GM12801 (cell line): ENCODE results near the gene RNASEH2A.

Experiments used
- TF ChIP-seq, protein P1 (sequence below): IDR thresholded peaks from one replicate; pipeline ENCODE4 v1.5.1; 2011; ENCODE audit warnings: control low read depth; ENCODE audit not compliant: insufficient read length; ENCODE audit errors: extremely low read depth

RNASEH2A gene

DNA sequence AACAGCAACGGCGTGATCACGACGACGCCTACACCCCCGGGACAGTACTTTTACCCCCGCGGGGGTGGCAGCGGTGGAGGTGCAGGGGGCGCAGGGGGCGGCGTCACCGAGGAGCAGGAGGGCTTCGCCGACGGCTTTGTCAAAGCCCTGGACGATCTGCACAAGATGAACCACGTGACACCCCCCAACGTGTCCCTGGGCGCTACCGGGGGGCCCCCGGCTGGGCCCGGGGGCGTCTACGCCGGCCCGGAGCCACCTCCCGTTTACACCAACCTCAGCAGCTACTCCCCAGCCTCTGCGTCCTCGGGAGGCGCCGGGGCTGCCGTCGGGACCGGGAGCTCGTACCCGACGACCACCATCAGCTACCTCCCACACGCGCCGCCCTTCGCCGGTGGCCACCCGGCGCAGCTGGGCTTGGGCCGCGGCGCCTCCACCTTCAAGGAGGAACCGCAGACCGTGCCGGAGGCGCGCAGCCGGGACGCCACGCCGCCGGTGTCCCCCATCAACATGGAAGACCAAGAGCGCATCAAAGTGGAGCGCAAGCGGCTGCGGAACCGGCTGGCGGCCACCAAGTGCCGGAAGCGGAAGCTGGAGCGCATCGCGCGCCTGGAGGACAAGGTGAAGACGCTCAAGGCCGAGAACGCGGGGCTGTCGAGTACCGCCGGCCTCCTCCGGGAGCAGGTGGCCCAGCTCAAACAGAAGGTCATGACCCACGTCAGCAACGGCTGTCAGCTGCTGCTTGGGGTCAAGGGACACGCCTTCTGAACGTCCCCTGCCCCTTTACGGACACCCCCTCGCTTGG is 14.1 kb upstream of the RNASEH2A start:
- TF ChIP-seq, protein P1, sequence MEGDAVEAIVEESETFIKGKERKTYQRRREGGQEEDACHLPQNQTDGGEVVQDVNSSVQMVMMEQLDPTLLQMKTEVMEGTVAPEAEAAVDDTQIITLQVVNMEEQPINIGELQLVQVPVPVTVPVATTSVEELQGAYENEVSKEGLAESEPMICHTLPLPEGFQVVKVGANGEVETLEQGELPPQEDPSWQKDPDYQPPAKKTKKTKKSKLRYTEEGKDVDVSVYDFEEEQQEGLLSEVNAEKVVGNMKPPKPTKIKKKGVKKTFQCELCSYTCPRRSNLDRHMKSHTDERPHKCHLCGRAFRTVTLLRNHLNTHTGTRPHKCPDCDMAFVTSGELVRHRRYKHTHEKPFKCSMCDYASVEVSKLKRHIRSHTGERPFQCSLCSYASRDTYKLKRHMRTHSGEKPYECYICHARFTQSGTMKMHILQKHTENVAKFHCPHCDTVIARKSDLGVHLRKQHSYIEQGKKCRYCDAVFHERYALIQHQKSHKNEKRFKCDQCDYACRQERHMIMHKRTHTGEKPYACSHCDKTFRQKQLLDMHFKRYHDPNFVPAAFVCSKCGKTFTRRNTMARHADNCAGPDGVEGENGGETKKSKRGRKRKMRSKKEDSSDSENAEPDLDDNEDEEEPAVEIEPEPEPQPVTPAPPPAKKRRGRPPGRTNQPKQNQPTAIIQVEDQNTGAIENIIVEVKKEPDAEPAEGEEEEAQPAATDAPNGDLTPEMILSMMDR = no peak

DNA sequence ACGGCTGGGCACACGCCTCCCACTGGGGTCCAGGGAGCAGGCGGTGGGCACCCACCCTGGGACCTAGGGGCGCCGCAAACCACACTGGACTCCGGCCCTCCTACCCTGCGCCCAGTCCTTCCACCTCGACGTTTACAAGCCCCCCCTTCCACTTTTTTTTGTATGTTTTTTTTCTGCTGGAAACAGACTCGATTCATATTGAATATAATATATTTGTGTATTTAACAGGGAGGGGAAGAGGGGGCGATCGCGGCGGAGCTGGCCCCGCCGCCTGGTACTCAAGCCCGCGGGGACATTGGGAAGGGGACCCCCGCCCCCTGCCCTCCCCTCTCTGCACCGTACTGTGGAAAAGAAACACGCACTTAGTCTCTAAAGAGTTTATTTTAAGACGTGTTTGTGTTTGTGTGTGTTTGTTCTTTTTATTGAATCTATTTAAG is 13.5 kb upstream of the RNASEH2A start:
- TF ChIP-seq, protein P1 = no peak

- TF ChIP-seq, protein P1 = no peak
These were observed 12.8 kb upstream of the RNASEH2A start for GRCh38 chr19:12793290-12794195.

DNA sequence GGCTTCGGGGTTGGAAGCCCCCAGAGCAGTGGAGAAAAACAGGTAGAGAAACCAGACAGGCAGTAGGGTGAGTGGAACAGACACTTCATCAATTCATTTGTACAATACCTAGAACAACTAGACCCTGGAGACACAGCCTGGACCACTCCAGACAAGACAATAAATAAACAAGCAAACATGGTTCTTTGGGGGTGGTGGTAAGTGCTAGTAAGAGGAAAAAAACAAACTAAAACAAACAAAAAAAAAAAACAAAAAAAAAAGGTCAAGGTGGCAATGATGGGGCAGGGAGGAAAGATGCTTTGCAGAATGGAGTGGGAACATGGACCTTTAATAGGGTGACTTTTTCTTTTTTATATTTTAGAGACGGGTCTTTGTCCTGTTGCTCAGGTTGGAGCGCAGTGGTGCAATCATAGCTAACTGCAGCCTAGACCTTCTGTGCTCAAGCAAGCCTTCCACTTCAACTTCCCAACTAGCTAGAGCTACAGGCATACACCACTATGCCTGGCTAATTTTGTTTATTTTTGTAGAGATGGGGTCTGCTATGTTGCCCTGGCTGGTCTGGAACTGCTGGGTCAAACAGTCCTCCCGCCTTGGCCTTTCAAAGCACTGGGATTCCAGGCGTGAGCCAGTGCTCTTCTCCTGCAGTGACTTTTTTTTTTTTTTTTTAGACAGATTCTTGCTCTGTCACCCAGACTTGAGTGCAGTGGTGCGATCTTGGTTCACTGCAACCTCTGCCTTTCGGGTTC is 12.0 kb upstream of the RNASEH2A start:
- TF ChIP-seq, protein P1 = no peak

GRCh38 chr19:12794971-12795381 is 11.4 kb upstream of the RNASEH2A start:
- TF ChIP-seq, protein P1 = no peak

DNA sequence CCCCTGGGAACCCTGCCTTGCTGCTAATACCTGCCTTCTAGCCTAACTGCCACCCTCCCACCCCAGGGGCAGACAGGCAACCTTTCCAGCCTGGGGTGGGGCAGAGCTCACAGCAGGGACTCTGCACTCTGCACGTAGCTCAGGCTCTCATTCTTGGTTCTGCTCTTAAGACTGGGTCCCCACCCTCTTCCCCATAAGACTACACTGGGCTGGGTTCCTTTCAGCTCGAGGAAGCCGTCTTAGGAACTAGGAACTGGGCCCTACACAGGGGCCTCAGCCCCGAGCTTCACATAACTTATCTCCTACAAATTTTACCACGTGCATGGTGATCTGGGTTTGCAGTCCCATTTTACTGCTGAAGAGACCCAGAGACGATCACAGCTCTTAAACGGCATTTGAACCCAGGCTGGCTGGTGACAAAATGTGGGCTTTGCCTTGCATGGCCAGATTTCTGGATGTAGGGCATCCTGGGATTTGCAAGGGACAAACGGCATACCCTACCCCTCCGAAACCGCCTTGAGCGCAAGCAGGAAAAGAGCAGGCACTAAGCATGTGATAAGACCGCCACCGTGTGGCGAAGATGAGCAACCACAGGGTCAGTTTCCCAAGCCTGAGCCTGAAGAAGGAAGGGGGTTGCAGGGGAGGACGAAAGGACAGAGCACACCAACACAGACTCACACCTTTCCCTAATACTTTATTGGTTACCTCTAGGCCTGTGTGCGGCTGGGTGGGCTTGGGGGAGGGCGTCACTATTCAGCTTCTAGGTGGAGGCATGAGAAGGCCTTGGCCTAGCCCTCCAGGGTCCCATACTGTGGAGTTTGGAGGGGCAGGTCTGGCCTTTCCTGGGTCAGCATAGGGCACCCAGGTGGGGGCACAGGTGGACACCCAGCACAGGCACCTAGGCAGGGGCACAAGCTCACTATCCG is 10.0 kb upstream of the RNASEH2A start:
- TF ChIP-seq, protein P1 = peak; percentile 76
